Measurements from ENCODE around the gene PDE11A.
"Not testable (repeated sequence)": the region's sequence is repeated elsewhere in the genome, so short reads cannot be mapped to it uniquely, and the experiment has no call there.

Gene PDE11A

DNA sequence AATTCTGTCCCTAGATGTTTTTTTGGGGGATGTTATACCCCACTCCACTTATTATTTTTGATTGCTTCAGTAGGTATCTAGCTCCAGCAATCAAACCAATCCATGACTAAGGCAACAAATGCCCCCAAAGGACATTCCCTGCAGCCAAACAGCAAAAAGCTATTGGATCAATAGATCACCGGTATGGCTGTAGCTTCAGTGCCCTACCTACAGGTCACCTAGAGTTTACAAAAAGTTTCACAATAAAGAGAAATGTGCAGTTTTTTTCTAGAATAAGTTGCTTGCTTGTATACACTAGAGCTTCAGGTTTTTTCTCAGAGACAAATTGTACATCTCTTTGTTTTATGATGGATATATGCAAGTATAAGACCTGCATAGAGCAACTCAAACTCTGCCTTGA lies 27.7 kb downstream of the PDE11A start:
- no peak for FAIRE-seq
- no peak for DNase-seq (ENCODE audit: insufficient read length)
- TF ChIP-seq TAF1 (IDR thresholded peaks at IDR 0.05; ENCODE audit: borderline replicate concordance, low read depth, low read length) = no peak
- TF ChIP-seq POLR2A (IDR thresholded peaks at IDR 0.05; ENCODE audit: low read depth, low read length) = no peak
- TF ChIP-seq POLR2AphosphoS5 (IDR thresholded peaks at IDR 0.05; ENCODE audit: low read depth, low read length) = no peak

DNA sequence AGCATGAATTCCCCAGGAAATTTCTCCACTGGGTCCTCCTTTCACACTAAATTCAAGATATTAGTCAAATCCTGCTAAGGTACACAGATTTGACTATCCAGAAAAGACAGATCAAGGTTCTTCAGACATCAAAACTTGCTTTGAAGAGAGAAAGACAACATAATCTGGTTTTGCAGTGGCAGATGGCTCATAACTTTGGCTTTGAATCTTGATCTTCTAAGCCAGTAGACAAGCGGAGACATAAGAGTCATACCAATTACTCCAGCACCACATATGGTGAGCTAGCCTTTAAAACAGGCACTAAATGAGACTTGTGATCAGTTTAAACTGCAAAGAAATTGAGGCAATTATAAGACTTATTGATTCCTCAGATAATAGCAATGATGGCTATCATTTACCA lies 29.3 kb downstream of the PDE11A start:
- DNase-seq (ENCODE audit: insufficient read length) (no peak), FAIRE-seq (no peak)
- TF ChIP-seq TAF1 (IDR thresholded peaks at IDR 0.05; ENCODE audit: borderline replicate concordance, low read depth, low read length) (no peak), POLR2A (IDR thresholded peaks at IDR 0.05; ENCODE audit: low read depth, low read length) (no peak), POLR2AphosphoS5 (IDR thresholded peaks at IDR 0.05; ENCODE audit: low read depth, low read length) (no peak)

DNA sequence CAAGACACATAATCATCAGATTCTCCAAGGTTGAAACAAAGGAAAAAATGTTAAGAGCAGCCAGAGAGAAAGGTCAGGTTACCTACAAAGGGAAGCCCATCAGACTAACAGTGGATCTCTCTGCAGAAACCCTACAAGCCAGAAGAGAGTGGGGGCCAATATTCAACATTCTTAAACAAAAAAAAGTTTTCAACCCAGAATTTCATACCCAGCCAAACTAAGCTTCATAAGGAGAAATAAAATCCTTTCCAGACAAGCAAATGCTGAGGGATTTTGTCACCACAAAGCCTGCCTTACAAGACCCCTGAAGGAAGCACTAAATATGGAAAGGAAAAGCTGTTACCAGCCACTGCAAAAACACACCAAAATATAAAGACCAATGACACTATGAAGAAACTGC lies 39.0 kb downstream of the PDE11A start:
- not testable (repeated sequence) for FAIRE-seq; DNase-seq (ENCODE audit: insufficient read length)

DNA sequence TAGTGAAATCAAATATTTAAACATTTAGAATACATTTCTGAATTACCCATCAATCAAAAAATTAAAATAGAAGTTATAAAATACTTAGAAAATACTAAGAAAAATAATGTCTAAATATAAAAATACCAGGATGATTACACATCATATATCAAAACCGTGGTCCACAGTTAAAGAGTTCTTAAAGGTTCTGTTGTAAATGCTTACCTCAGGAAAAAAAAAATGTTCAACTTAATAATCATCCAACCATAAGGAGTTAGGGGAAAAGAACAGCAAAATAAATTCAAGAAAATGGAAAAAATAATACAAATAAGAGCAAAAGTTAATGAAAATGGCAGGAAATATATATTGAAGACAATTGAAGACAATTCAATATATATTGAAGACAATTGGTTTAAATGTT lies 43.2 kb downstream of the PDE11A start:
- DNase-seq (ENCODE audit: insufficient read length) (no peak), FAIRE-seq (no peak)
- TF ChIP-seq TAF1 (IDR thresholded peaks at IDR 0.05; ENCODE audit: borderline replicate concordance, low read depth, low read length) (no peak), POLR2A (IDR thresholded peaks at IDR 0.05; ENCODE audit: low read depth, low read length) (no peak), POLR2AphosphoS5 (IDR thresholded peaks at IDR 0.05; ENCODE audit: low read depth, low read length) (no peak)

DNA sequence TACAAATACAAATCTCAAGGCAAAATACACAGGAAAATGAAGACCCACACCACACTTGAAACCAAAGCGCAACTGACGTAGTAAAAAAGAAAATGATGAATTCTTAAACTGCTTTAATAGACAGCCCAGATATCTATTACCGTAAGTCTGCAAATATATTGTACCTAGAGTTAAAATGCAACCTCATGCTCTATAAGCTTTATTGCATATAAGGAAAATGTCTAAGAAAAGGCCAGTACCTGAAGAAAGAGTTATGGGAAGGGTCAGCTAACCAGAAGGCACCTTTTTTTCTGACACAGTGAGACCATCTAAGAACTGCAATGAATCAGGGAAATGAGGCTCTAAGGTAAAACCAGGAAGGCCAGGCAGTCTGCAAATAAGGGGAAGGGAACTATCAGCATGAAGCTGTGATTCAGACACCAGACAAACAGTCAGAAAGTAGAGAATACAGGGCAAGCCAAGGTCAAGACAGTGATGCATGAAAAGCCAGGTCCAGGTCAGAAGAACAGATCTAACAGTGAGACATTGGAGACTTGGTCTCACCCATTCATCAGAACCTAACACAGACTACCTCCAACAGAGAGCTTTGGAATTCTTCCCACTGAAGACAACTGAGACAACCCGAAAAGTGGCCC lies 46.9 kb downstream of the PDE11A start:
- TF ChIP-seq TAF1 (IDR thresholded peaks at IDR 0.05; ENCODE audit: borderline replicate concordance, low read depth, low read length) = no peak
- TF ChIP-seq POLR2AphosphoS5 (IDR thresholded peaks at IDR 0.05; ENCODE audit: low read depth, low read length) = no peak
- no peak for TF ChIP-seq POLR2A (IDR thresholded peaks at IDR 0.05; ENCODE audit: low read depth, low read length)
- FAIRE-seq (no peak), DNase-seq (ENCODE audit: insufficient read length) (no peak)

DNA sequence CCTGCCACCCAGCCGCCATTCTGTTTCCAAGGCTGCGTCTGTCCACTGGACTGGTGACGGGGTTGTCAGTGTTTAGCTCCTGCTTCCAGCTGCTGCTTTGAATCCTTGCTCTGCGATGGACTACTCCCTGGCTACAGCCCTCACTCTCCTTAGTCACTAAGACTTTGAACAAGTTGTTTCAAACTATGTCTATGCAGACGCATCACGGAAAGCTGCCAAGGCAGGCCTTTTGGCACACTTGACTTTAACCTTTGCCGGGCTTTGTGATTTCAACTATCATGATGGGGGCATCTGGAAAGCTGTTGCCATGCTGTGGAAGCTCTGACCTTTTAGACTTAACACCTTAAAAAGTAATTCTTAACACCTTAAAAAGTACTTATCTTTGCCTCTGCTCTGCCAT lies 54.4 kb downstream of the PDE11A start:
- DNase-seq (ENCODE audit: insufficient read length) (no peak), FAIRE-seq (no peak)
- TF ChIP-seq POLR2A (IDR thresholded peaks at IDR 0.05; ENCODE audit: low read depth, low read length) (no peak), TAF1 (IDR thresholded peaks at IDR 0.05; ENCODE audit: borderline replicate concordance, low read depth, low read length) (no peak), POLR2AphosphoS5 (IDR thresholded peaks at IDR 0.05; ENCODE audit: low read depth, low read length) (no peak)

DNA sequence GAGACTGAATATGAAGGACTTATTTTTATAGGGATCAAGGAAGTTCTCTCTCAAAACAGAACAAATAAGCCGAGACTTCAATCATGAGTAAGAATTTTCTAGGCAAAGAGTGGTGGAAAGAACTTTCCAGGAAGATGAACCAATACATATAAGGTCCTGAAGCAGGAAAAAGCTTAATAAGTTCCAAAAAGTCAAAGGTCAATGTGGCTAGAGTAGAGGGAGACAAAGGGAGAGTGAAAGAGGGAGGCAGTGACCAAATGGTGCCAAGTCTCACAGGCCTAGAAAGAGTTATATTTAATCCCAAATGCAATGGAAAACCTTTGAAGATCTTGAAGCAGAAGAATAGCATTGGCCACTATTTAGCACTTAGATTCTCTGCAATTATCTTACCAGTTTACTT lies 56.0 kb downstream of the PDE11A start:
- DNase-seq (ENCODE audit: insufficient read length) (no peak), FAIRE-seq (no peak)
- no peak for TF ChIP-seq POLR2A (IDR thresholded peaks at IDR 0.05; ENCODE audit: low read depth, low read length)
- TF ChIP-seq POLR2AphosphoS5 (IDR thresholded peaks at IDR 0.05; ENCODE audit: low read depth, low read length) = no peak
- no peak for TF ChIP-seq TAF1 (IDR thresholded peaks at IDR 0.05; ENCODE audit: borderline replicate concordance, low read depth, low read length)

DNA sequence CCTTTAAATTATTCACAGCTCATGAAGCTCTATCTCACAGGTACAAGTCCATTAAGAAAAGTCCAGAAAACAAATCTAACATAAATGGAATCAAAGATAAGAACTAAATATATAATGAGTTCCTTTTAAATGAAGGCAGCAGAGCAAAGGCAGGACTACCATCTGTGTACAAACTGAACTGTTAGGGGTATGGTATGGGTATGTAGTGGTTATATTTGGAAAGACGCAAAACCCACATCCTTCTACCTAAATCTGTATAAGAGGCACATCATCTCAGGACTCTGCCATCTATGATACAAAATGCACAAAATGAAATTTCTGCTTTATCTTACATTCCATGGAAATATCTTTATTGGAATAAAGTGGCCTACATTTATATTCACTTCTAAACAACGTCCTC lies 59.9 kb downstream of the PDE11A start:
- no peak for TF ChIP-seq POLR2A (IDR thresholded peaks at IDR 0.05; ENCODE audit: low read depth, low read length)
- FAIRE-seq (no peak), DNase-seq (ENCODE audit: insufficient read length) (no peak)

DNA sequence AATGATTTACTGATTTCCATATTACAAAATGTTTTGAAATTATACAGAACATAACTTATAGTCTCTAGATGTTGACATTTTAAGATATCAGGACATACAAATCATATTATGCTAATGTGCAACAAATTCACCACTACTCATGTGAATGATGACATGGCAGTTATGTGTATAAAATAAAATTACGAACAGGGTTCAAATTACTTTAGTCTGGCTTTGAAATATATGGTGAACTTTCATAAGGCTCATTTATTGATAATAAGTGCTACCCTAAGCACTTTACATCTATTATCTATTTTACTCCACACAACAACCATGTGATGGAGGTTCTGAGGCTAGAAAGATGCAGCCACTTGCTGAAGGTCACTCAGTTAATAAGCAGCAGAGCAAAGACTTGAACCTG lies 62.8 kb downstream of the PDE11A start:
- FAIRE-seq (no peak), DNase-seq (ENCODE audit: insufficient read length) (no peak)
- TF ChIP-seq TAF1 (IDR thresholded peaks at IDR 0.05; ENCODE audit: borderline replicate concordance, low read depth, low read length) = no peak
- no peak for TF ChIP-seq POLR2A (IDR thresholded peaks at IDR 0.05; ENCODE audit: low read depth, low read length)
- no peak for TF ChIP-seq POLR2AphosphoS5 (IDR thresholded peaks at IDR 0.05; ENCODE audit: low read depth, low read length)

DNA sequence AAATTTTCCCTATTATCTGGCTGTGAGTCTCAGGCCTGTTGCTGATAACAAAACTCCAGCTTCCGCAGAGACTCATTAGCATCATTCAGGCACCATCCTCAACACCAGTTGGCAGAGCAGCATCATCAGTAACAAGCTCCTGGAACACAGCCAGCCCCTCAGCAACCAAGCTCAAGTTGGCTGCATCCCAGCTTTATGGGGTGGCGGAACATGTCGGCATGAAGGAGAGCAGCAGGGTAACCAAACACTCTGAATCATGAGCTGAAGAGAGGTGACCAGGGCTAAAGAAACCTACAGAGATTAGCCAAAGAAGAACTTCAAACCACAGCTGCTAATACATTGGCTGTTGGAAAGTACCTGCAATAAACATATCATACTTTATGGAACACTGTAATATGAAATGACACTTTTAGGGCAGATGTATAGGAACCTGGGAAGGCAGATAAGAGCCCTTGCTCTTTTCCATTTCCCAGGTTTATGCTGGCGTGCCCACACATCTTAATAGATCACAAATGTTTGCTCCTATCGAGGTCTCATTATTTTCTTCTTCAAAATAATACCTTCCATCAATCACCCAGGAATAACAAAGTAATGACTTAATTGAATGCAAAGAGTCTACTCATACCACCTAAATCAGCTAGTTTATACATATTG lies 63.8 kb downstream of the PDE11A start:
- no peak for FAIRE-seq
- TF ChIP-seq POLR2A (IDR thresholded peaks at IDR 0.05; ENCODE audit: low read depth, low read length) (no peak), TAF1 (IDR thresholded peaks at IDR 0.05; ENCODE audit: borderline replicate concordance, low read depth, low read length) (no peak), POLR2AphosphoS5 (IDR thresholded peaks at IDR 0.05; ENCODE audit: low read depth, low read length) (no peak)
- DNase-seq (ENCODE audit: insufficient read length) = no peak

DNA sequence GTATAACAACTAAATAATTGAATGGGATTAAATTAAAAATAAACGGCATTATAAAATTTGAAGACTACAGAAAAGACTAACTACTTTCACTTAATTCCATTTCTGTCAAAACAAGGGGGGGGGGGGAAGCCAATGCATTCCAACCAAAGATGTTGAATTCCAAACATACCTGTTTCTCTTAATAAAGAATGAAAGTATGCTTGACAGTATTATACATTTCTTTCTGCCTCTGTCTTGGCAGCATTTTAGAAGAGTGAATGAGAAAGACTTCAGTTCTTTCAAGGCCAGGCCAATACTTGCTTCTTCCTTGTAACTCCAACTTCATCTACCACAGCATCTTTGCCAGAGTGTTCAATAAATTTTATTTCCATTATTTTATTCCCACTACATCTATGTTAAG lies 65.9 kb downstream of the PDE11A start:
- TF ChIP-seq POLR2A (IDR thresholded peaks at IDR 0.05; ENCODE audit: low read depth, low read length) (no peak), POLR2AphosphoS5 (IDR thresholded peaks at IDR 0.05; ENCODE audit: low read depth, low read length) (no peak), TAF1 (IDR thresholded peaks at IDR 0.05; ENCODE audit: borderline replicate concordance, low read depth, low read length) (no peak)
- FAIRE-seq (no peak), DNase-seq (ENCODE audit: insufficient read length) (no peak)

DNA sequence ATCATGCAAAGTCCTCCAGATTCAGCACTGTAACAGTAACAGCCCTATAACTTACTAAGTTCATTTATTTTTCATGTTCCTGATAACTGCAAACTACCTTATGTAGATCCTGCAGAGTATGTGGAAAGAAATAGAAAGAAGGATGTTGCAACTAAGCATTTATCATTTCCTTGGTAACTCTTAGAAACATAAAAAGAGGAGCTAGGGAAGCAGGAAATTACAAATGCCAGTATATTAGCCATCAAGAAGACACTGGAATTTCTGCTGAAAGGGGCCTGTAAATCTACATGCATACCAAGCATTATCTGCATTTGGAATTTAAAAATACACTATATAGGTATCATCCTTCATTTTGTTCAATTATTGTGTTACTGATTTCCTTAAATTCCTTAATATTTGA lies 66.8 kb downstream of the PDE11A start:
- DNase-seq (ENCODE audit: insufficient read length) (no peak), FAIRE-seq (no peak)
- no peak for TF ChIP-seq POLR2AphosphoS5 (IDR thresholded peaks at IDR 0.05; ENCODE audit: low read depth, low read length)
- no peak for TF ChIP-seq TAF1 (IDR thresholded peaks at IDR 0.05; ENCODE audit: borderline replicate concordance, low read depth, low read length)
- TF ChIP-seq POLR2A (IDR thresholded peaks at IDR 0.05; ENCODE audit: low read depth, low read length) = no peak

DNA sequence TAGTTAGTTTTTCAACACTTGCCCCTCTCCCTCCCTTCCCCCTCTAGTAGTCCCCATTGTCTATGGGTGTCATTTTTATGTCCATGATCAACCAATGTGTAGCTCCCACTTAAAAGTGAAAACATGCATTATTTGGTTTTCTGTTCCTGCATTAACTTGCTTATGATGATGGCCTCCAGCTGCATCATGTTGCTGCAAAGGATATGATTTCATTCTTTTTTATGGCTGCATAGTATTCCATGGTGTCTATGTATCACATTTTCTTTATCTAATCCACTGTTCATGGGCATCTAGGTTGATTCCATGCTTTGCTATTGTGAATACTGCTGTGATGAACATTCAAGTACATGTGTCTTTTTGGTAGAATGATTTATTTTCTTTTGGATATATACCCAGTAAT lies 70.5 kb downstream of the PDE11A start:
- DNase-seq (ENCODE audit: insufficient read length) (no peak), FAIRE-seq (no peak)
- no peak for TF ChIP-seq POLR2A (IDR thresholded peaks at IDR 0.05; ENCODE audit: low read depth, low read length)
- no peak for TF ChIP-seq TAF1 (IDR thresholded peaks at IDR 0.05; ENCODE audit: borderline replicate concordance, low read depth, low read length)
- no peak for TF ChIP-seq POLR2AphosphoS5 (IDR thresholded peaks at IDR 0.05; ENCODE audit: low read depth, low read length)

Data from GM12892 (cell line).